ENCODE measurements around the gene ZNF438.
"Not testable (repeated sequence)": the region's sequence is repeated elsewhere in the genome, so short reads cannot be mapped to it uniquely, and the experiment has no call there.

The ZNF438 gene

DNA sequence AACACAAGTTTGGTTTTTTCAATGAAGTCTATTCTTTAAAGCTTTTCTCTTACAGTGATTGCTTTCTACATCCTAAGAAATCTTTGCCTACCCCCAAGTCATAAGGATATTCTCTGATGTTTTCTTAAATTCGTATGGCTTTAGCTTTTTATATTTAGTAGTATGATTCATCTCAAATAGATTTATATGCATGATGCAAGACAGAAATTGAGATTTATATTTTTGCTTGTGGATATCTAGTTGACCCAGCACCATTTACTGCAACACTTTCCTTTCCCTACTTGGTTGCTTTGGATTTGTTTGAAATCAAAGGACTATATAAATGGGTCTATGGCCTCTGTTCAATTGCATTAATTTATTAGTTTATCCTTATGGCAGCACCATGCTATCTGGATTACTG, 113.9 kb downstream of the ZNF438 start:
- Histone ChIP-seq H3K36me3 (ENCODE audit: insufficient read depth, low read length) (no peaks in the 10 kb centered on the region), H3K4me3 (ENCODE audit: low read length) (no peak overlapping the region), H3K9ac (ENCODE audit: low read depth, low read length) (no peak overlapping the region), H3K4me2 (ENCODE audit: low read length) (no peak overlapping the region), H3K9me3 (replicated peaks; ENCODE audit: low read length) (no peaks in the 10 kb centered on the region), H3K27me3 (ENCODE audit: control insufficient read depth, insufficient read depth, low read length) (no peaks in the 10 kb centered on the region), H3K4me1 (ENCODE audit: control insufficient read depth, insufficient read depth, low read length) (peaks cover 17% of the 10 kb centered on the region)

DNA sequence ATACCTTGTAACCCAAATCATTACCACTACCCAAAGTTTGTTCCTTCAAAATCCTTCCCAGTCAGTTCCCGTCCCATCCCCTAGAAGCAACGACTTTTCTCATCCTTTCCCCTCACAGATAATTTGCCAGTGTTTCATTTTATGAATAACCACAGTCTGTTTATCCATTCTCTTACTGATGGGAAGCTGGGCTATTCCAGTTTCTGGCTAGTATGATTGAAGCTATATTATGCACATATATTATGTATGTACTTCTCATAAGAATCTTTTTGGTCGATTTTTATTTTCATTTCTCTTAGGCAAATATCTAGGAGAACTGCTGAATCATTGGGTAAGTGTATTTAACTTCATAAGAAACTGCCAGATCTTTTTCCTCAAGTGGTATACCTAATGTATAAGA, 114.6 kb downstream of the ZNF438 start:
- H3K4me1 ChIP-seq (ENCODE audit: control insufficient read depth, insufficient read depth, low read length) = peaks cover 17% of the 10 kb centered on the region
- H3K4me3 ChIP-seq (ENCODE audit: low read length) = no peak overlapping the region
- H3K27me3 ChIP-seq (ENCODE audit: control insufficient read depth, insufficient read depth, low read length) = no peaks in the 10 kb centered on the region
- no peak overlapping the region for H3K9ac ChIP-seq (ENCODE audit: low read depth, low read length)
- no peak overlapping the region for H3K4me2 ChIP-seq (ENCODE audit: low read length)
- H3K9me3 ChIP-seq (replicated peaks; ENCODE audit: low read length) = no peaks in the 10 kb centered on the region
- H3K36me3 ChIP-seq (ENCODE audit: insufficient read depth, low read length) = no peaks in the 10 kb centered on the region

DNA sequence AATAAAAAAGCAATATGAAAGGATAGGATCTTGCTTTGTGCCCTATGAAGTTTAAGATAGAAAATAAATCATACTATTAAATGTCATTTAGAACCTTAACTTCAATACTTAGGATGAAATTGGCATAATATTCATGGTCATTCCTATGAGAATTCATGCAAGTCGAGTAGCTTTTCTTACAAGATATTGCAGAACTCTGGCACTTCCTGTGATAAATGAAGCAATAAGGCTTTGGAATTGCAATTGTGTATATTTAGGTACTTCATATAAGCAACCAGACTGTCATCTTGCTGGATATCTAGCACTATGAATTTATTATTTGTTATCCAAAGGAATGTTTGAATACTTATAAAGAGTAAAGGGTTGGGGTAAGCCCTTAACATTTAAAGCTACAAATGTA, 116.5 kb downstream of the ZNF438 start:
- Histone ChIP-seq H3K4me3 (ENCODE audit: low read length) (no peak overlapping the region), H3K27me3 (ENCODE audit: control insufficient read depth, insufficient read depth, low read length) (no peaks in the 10 kb centered on the region), H3K9me3 (replicated peaks; ENCODE audit: low read length) (no peaks in the 10 kb centered on the region), H3K4me1 (ENCODE audit: control insufficient read depth, insufficient read depth, low read length) (peaks cover 17% of the 10 kb centered on the region), H3K4me2 (ENCODE audit: low read length) (no peak overlapping the region), H3K36me3 (ENCODE audit: insufficient read depth, low read length) (no peaks in the 10 kb centered on the region), H3K9ac (ENCODE audit: low read depth, low read length) (no peak overlapping the region)

DNA sequence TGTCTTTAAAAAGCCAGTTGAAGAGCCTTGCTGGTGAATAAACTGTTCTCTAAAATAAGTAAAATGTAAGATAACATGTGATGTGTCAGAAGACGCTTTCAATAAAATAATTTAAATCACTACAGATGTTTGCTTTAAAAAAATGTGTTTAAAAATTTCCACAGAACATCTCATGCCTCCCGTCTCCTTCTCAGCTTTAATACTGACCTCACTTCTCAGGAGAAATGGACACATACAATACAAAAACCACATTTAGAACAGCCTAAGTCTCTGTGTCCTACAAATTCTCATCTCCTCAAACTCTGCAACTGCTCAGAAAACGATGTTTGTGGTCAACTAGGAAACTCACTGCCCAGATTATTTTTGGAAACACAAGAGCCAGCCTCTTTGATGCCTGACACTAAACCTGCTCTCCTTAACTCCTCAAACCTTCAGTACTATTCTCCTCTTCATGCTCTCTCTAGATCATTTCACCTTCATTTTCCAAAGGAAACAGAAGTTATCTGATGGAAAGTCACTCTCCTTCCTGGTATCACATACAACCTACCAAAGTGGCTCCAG, 120.3 kb downstream of the ZNF438 start:
- no peak overlapping the region for H3K4me3 ChIP-seq (ENCODE audit: low read length)
- H3K27me3 ChIP-seq (ENCODE audit: control insufficient read depth, insufficient read depth, low read length) = no peaks in the 10 kb centered on the region
- no peak overlapping the region for H3K4me2 ChIP-seq (ENCODE audit: low read length)
- peaks cover 3% of the 10 kb centered on the region for H3K36me3 ChIP-seq (ENCODE audit: insufficient read depth, low read length)
- H3K4me1 ChIP-seq (ENCODE audit: control insufficient read depth, insufficient read depth, low read length) = peaks cover 8% of the 10 kb centered on the region
- no peak overlapping the region for H3K9ac ChIP-seq (ENCODE audit: low read depth, low read length)
- H3K9me3 ChIP-seq (replicated peaks; ENCODE audit: low read length) = no peaks in the 10 kb centered on the region

DNA sequence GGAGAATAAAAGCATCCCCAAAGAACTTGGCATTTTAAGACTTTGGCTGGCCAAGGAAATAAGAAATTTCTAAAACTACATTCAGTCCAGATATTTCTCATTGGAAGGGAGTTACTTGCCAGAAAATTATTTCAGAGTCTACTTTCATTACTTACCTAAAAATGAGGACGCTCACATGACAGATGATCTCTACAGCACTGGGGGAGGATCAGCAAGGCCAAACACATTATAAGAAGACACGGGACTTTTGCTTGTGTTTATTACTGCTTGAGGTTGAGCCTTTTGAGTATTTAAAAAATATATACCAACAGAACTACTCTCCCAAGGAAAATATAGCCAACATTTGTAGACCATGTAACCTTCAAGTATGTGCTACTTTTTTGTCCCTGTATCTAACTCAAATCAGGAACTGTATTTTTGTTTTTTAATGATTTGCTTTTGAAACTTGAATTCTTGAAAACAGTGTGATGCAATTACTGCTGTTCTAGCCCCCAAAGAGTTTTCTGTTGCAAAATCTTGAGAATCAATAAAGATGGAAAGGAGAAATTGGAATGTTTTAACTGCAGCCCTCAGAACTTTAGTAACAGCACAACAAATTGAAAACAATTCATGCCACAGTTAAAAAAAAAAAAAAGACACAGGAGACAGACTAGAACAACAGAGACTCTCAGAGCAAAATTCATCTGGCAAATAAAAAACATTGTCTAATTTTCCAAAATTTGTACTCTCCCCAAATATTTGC, 128.1 kb downstream of the ZNF438 start:
- H3K4me2 ChIP-seq (ENCODE audit: low read length) = no peak overlapping the region
- peaks cover 6% of the 10 kb centered on the region for H3K36me3 ChIP-seq (ENCODE audit: insufficient read depth, low read length)
- no peak overlapping the region for H3K9ac ChIP-seq (ENCODE audit: low read depth, low read length)
- no peak overlapping the region for H3K4me3 ChIP-seq (ENCODE audit: low read length)
- H3K9me3 ChIP-seq (replicated peaks; ENCODE audit: low read length) = no peaks in the 10 kb centered on the region
- no peaks in the 10 kb centered on the region for H3K27me3 ChIP-seq (ENCODE audit: control insufficient read depth, insufficient read depth, low read length)
- H3K4me1 ChIP-seq (ENCODE audit: control insufficient read depth, insufficient read depth, low read length) = no peaks in the 10 kb centered on the region

GRCh38 chr10:30902621-30903396, 128.9 kb downstream of the ZNF438 start:
- Histone ChIP-seq H3K9me3 (replicated peaks; ENCODE audit: low read length) (no peaks in the 10 kb centered on the region), H3K36me3 (ENCODE audit: insufficient read depth, low read length) (peaks cover 6% of the 10 kb centered on the region), H3K4me2 (ENCODE audit: low read length) (no peak overlapping the region), H3K9ac (ENCODE audit: low read depth, low read length) (no peak overlapping the region), H3K4me1 (ENCODE audit: control insufficient read depth, insufficient read depth, low read length) (no peaks in the 10 kb centered on the region), H3K27me3 (ENCODE audit: control insufficient read depth, insufficient read depth, low read length) (no peaks in the 10 kb centered on the region), H3K4me3 (ENCODE audit: low read length) (no peak overlapping the region)

- not testable (repeated sequence) for H3K4me2 ChIP-seq (ENCODE audit: low read length); H3K4me1 ChIP-seq (ENCODE audit: control insufficient read depth, insufficient read depth, low read length); H3K27me3 ChIP-seq (ENCODE audit: control insufficient read depth, insufficient read depth, low read length); H3K4me3 ChIP-seq (ENCODE audit: low read length); H3K9me3 ChIP-seq (replicated peaks; ENCODE audit: low read length); H3K9ac ChIP-seq (ENCODE audit: low read depth, low read length); H3K36me3 ChIP-seq (ENCODE audit: insufficient read depth, low read length)
These were observed 130.2 kb downstream of the ZNF438 start for GRCh38 chr10:30901487-30901886.

- H3K27me3 ChIP-seq (ENCODE audit: control insufficient read depth, insufficient read depth, low read length) = no peaks in the 10 kb centered on the region
- no peak overlapping the region for H3K4me2 ChIP-seq (ENCODE audit: low read length)
- H3K4me1 ChIP-seq (ENCODE audit: control insufficient read depth, insufficient read depth, low read length) = no peaks in the 10 kb centered on the region
- H3K9me3 ChIP-seq (replicated peaks; ENCODE audit: low read length) = no peaks in the 10 kb centered on the region
- H3K9ac ChIP-seq (ENCODE audit: low read depth, low read length) = no peak overlapping the region
- H3K36me3 ChIP-seq (ENCODE audit: insufficient read depth, low read length) = no peaks in the 10 kb centered on the region
- no peak overlapping the region for H3K4me3 ChIP-seq (ENCODE audit: low read length)
These were observed 132.7 kb downstream of the ZNF438 start for GRCh38 chr10:30898964-30899363.

DNA sequence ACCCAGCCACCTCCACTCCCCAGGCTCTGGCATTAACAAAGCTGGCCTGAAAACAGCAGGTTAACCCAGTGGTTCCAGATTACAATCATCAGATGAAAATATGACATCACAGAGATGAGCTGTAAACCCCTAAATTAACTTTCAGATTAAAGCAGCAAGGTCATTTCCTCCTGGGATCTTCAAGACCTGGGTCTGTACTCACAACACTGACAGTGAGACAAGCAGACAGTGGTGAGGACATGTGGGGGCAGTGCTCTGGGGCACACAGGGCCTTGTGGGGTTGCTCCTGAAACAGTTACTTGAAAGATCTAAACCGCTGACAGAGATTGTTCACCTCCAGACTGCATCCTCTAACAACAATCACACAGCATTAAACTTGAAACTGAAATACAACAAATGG, 134.1 kb downstream of the ZNF438 start:
- no peaks in the 10 kb centered on the region for H3K27me3 ChIP-seq (ENCODE audit: control insufficient read depth, insufficient read depth, low read length)

DNA sequence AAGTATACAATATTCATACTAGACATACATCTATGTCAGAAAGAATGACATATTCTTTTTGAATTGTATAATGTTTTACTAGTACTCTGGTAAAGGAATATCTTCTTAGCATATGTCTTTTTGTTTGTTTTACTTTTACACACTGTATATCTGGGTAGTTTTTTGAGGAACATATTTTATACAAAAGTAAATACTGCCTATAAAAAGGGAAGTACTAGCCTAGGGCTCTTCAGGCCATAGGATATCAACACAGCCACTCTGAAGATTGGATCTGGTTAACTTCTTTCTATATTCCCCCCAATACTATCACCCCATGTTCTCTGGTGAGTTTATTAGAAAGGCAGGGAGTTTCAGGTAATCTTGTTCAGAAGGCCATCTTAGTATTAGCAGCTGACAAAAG, 134.6 kb downstream of the ZNF438 start:
- Histone ChIP-seq H3K4me2 (ENCODE audit: low read length) (no peak overlapping the region), H3K9ac (ENCODE audit: low read depth, low read length) (no peak overlapping the region), H3K36me3 (ENCODE audit: insufficient read depth, low read length) (no peaks in the 10 kb centered on the region), H3K4me3 (ENCODE audit: low read length) (no peak overlapping the region), H3K9me3 (replicated peaks; ENCODE audit: low read length) (no peaks in the 10 kb centered on the region), H3K27me3 (ENCODE audit: control insufficient read depth, insufficient read depth, low read length) (no peaks in the 10 kb centered on the region), H3K4me1 (ENCODE audit: control insufficient read depth, insufficient read depth, low read length) (peaks cover 8% of the 10 kb centered on the region)

More for the DNA sequence above, 134.1 kb downstream of the ZNF438 start:
- H3K9me3 ChIP-seq (replicated peaks; ENCODE audit: low read length) = no peaks in the 10 kb centered on the region
- peaks cover 8% of the 10 kb centered on the region for H3K4me1 ChIP-seq (ENCODE audit: control insufficient read depth, insufficient read depth, low read length)
- H3K9ac ChIP-seq (ENCODE audit: low read depth, low read length) = no peak overlapping the region
- H3K36me3 ChIP-seq (ENCODE audit: insufficient read depth, low read length) = no peaks in the 10 kb centered on the region
- no peak overlapping the region for H3K4me3 ChIP-seq (ENCODE audit: low read length)
- H3K4me2 ChIP-seq (ENCODE audit: low read length) = no peak overlapping the region

- peaks cover 8% of the 10 kb centered on the region for H3K4me1 ChIP-seq (ENCODE audit: control insufficient read depth, insufficient read depth, low read length)
- H3K36me3 ChIP-seq (ENCODE audit: insufficient read depth, low read length) = no peaks in the 10 kb centered on the region
- H3K4me2 ChIP-seq (ENCODE audit: low read length) = no peak overlapping the region
- H3K9me3 ChIP-seq (replicated peaks; ENCODE audit: low read length) = no peaks in the 10 kb centered on the region
- H3K27me3 ChIP-seq (ENCODE audit: control insufficient read depth, insufficient read depth, low read length) = no peaks in the 10 kb centered on the region
- no peak overlapping the region for H3K4me3 ChIP-seq (ENCODE audit: low read length)
- H3K9ac ChIP-seq (ENCODE audit: low read depth, low read length) = no peak overlapping the region
These were observed 137.4 kb downstream of the ZNF438 start for GRCh38 chr10:30894221-30894620.

Data from skeletal muscle satellite cell (primary cell).